H9 (cell line): Measurements from ENCODE around the gene KRTAP5-6. TPM values are rescaled to one million over a fixed set of nuclear protein-coding genes. Genes with fewer than 3 reads are reported as not detected.

Experiments
- DNase-seq: peaks from one replicate; pipeline ENCODE4 v3.0.0-alpha.2; 2017
- H2AFZ ChIP-seq: one replicate; pipeline ENCODE4 v1.6.1; 2013; ENCODE audit warnings: mild to moderate bottlenecking, low read length, control low read depth, moderate library complexity
- H2AK5ac ChIP-seq: 2 replicates; pipeline ENCODE4 v1.6.1; 2013; ENCODE audit warnings: low read length, control low read depth, mixed read lengths; ENCODE audit not compliant: insufficient read length
- H2BK120ac ChIP-seq: one replicate; pipeline ENCODE4 v1.6.1; 2013; ENCODE audit warnings: low read depth, mild to moderate bottlenecking, low read length, control low read depth, inconsistent platforms; ENCODE audit not compliant: poor library complexity, severe bottlenecking
- H2BK12ac ChIP-seq: 2 replicates; pipeline ENCODE4 v1.6.1; 2013; ENCODE audit warnings: low read length, control low read depth, mixed read lengths, low read depth; ENCODE audit not compliant: insufficient read length
- H2BK15ac ChIP-seq: 2 replicates; pipeline ENCODE4 v1.6.1; 2013; ENCODE audit warnings: low read depth, low read length, control low read depth
- H2BK20ac ChIP-seq: one replicate; pipeline ENCODE4 v1.6.1; 2013; ENCODE audit warnings: low read depth, mild to moderate bottlenecking, low read length, control low read depth, inconsistent platforms; ENCODE audit not compliant: poor library complexity, severe bottlenecking
- H2BK5ac ChIP-seq: 2 replicates; pipeline ENCODE4 v1.6.1; 2013; ENCODE audit warnings: low read length, control low read depth, mixed read lengths; ENCODE audit not compliant: insufficient read length
- H3K14ac ChIP-seq: 2 replicates; pipeline ENCODE4 v1.6.1; 2013; ENCODE audit warnings: low read length, control low read depth; ENCODE audit not compliant: insufficient read depth
- H3K18ac ChIP-seq: 2 replicates; pipeline ENCODE4 v1.6.1; 2013; ENCODE audit warnings: low read depth, mild to moderate bottlenecking, mixed read lengths, low read length, control low read depth; ENCODE audit not compliant: insufficient read length
- H3K23ac ChIP-seq: 2 replicates; pipeline ENCODE4 v1.6.1; 2013; ENCODE audit warnings: low read length, control low read depth, mixed read lengths, low read depth; ENCODE audit not compliant: insufficient read length
- H3K23me2 ChIP-seq: 2 replicates; pipeline ENCODE4 v1.6.1; 2013; ENCODE audit warnings: low read depth, mild to moderate bottlenecking, mixed read lengths, low read length, control low read depth; ENCODE audit not compliant: insufficient read length, poor library complexity, severe bottlenecking
- H3K27ac ChIP-seq: 2 replicates; pipeline ENCODE4 v1.5.1; 2013; ENCODE audit warnings: low read length, control low read depth, mixed read lengths, low read depth; ENCODE audit not compliant: insufficient read length
- H3K27me3 ChIP-seq: 2 replicates; pipeline ENCODE4 v1.6.1; 2013; ENCODE audit warnings: low read length, control low read depth, inconsistent platforms; ENCODE audit not compliant: insufficient read depth
- H3K4ac ChIP-seq: 2 replicates; pipeline ENCODE4 v1.6.1; 2013; ENCODE audit warnings: low read depth, mild to moderate bottlenecking, control low read depth, inconsistent platforms, low read length, moderate library complexity
- H3K4me1 ChIP-seq: 2 replicates; pipeline ENCODE4 v1.6.1; 2013; ENCODE audit warnings: low read length, control low read depth, inconsistent platforms; ENCODE audit not compliant: insufficient read depth
- H3K4me2 ChIP-seq: 2 replicates; pipeline ENCODE4 v1.6.1; 2013; ENCODE audit warnings: low read length, control low read depth, mixed read lengths; ENCODE audit not compliant: insufficient read length, insufficient read depth
- H3K56ac ChIP-seq: 2 replicates; pipeline ENCODE4 v1.6.1; 2013; ENCODE audit warnings: low read depth, mild to moderate bottlenecking, mixed read lengths, low read length, control low read depth; ENCODE audit not compliant: insufficient read length
- H3K79me1 ChIP-seq: 2 replicates; pipeline ENCODE4 v1.6.1; 2013; ENCODE audit warnings: low read depth, mild to moderate bottlenecking, moderate library complexity, low read length, control low read depth, inconsistent platforms; ENCODE audit not compliant: insufficient read depth, poor library complexity, severe bottlenecking
- H3K79me2 ChIP-seq: 2 replicates; pipeline ENCODE4 v1.6.1; 2013; ENCODE audit warnings: low read length, control low read depth, inconsistent platforms; ENCODE audit not compliant: insufficient read depth
- H3K9ac ChIP-seq: 2 replicates; pipeline ENCODE4 v1.6.1; 2013; ENCODE audit warnings: low read length, control low read depth, mixed read lengths; ENCODE audit not compliant: insufficient read length; ENCODE audit errors: extremely low read depth
- H3K9me3 ChIP-seq: one replicate; pipeline ENCODE4 v1.6.1; 2013; ENCODE audit warnings: low read depth, low read length, inconsistent platforms; ENCODE audit not compliant: control insufficient read depth
- H3T11ph ChIP-seq: one replicate; pipeline ENCODE4 v1.6.1; 2013; ENCODE audit warnings: mild to moderate bottlenecking, low read length, control low read depth, inconsistent platforms
- H4K20me1 ChIP-seq: one replicate; pipeline ENCODE4 v1.6.1; 2013; ENCODE audit not compliant: control insufficient read depth, insufficient read length, insufficient read depth
- H4K5ac ChIP-seq: 2 replicates; pipeline ENCODE4 v1.6.1; 2013; ENCODE audit warnings: low read depth, mild to moderate bottlenecking, mixed read lengths, low read length, control low read depth; ENCODE audit not compliant: insufficient read length
- H4K8ac ChIP-seq: replicated peaks from 2 replicates; pipeline ENCODE4 v1.6.1; 2013; ENCODE audit warnings: low read length, control low read depth, mixed read lengths, low read depth; ENCODE audit not compliant: insufficient read length
- H4K91ac ChIP-seq: 2 replicates; pipeline ENCODE4 v1.6.1; 2013; ENCODE audit warnings: low read depth, mild to moderate bottlenecking, moderate library complexity, mixed read lengths, low read length, control low read depth; ENCODE audit not compliant: insufficient read length
- H3K27ac Mint-ChIP-seq, 3 experiments: 2 replicates in 2 of 3; 3 replicates in 1 of 3; pipeline ENCODE4 v1.8.0; 2020 to 2021; ENCODE audit warnings: mixed read lengths in 3 of 3, mild to moderate bottlenecking in 1 of 3, moderate library complexity in 1 of 3
- H3K27me3 Mint-ChIP-seq: 2 replicates; pipeline ENCODE4 v1.8.0; 2021; ENCODE audit warnings: low read depth, mild to moderate bottlenecking, moderate library complexity, mixed read lengths
- H3K36me3 Mint-ChIP-seq, 3 experiments: 2 replicates in 2 of 3; 3 replicates in 1 of 3; pipeline ENCODE4 v1.8.0; 2020 to 2021; ENCODE audit warnings: low read depth in 3 of 3, mixed read lengths in 3 of 3; ENCODE audit not compliant: insufficient read depth in 1 of 3
- H3K4me1 Mint-ChIP-seq, 2 experiments: 2 replicates each; pipeline ENCODE4 v1.8.0; 2020; ENCODE audit warnings: mixed read lengths in 2 of 2
- H3K4me3 Mint-ChIP-seq, 2 experiments: 2 replicates in 1 of 2; 3 replicates in 1 of 2; pipeline ENCODE4 v1.8.0; 2020 to 2021; ENCODE audit warnings: mild to moderate bottlenecking in 2 of 2, mixed read lengths in 2 of 2, moderate library complexity in 1 of 2
- H3K9me3 Mint-ChIP-seq, 2 experiments: 2 replicates in 1 of 2; 3 replicates in 1 of 2; pipeline ENCODE4 v1.8.0; 2020; ENCODE audit warnings: mild to moderate bottlenecking in 2 of 2, mixed read lengths in 2 of 2, moderate library complexity in 1 of 2
- WGBS: extraction: QIAGEN DNeasy Blood & Tissue Kit; methylation state at CpG from one replicate; pipeline ENCODE4 v1.1.7; 2013; ENCODE audit warnings: missing lambda C conversion rate, low lambda C conversion rate, mixed read lengths; ENCODE audit not compliant: insufficient read length; ENCODE audit errors: extremely low coverage; 5-methylcytosine and 5-hydroxymethylcytosine counted together
- total RNA-seq: library from RNA; stranded (reverse); gene quantifications from 2 replicates; pipeline ENCODE4 v1.2.1, GENCODE V29; 2021
- TF ChIP-seq, protein P1 (sequence below): fragments of 200-600 bp; sonication (generic); conservative IDR thresholded peaks from 3 replicates; pipeline ENCODE4 v1.8.0; 2021; ENCODE audit warnings: antibody characterized with exemption, mild to moderate bottlenecking

KRTAP5-6 gene
- total RNA-seq, 1 experiment from 2014 or later, result not detected

DNA sequence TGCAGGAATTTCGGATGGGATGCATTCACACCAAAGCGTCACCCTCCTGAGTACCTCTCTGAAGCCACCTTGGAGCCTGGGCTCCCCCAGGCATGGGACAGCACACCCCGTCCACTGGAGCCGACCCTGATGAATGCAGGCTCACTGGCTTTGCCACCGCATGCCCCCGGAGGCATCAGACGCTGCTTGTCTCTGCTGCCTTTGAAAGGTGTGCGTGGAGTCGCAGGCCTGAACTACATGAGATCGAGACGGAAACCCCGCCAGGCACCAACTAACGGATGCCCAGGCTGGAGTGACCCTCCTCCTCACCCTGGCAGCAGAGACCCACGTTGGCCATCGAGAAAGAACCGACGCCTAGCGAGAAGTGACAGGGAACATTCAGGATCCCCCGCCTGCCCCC lies 45.0 kb upstream of the KRTAP5-6 start:
- Histone ChIP-seq H3T11ph (no peak overlapping the region), H3K23me2 (no peaks in the 10 kb centered on the region), H2AK5ac (no peak overlapping the region), H3K79me1 (no peaks in the 10 kb centered on the region), H3K9me3 (no peaks in the 10 kb centered on the region), H3K18ac (no peak overlapping the region), H3K27ac (no peak overlapping the region), H3K56ac (no peak overlapping the region), H2BK120ac (no peak overlapping the region), H4K8ac (no peak overlapping the region), H3K9ac (no peak overlapping the region), H2BK12ac (no peak overlapping the region), H4K5ac (no peak overlapping the region), H2BK15ac (no peak overlapping the region), H2BK5ac (no peak overlapping the region), H4K91ac (no peak overlapping the region), H3K27me3 (no peaks in the 10 kb centered on the region; the same call in 1 of the 2 replicates), H2AFZ (no peak overlapping the region), H3K14ac (no peak overlapping the region), H4K20me1 (no peaks in the 10 kb centered on the region), H2BK20ac (no peak overlapping the region), H3K79me2 (no peaks in the 10 kb centered on the region), H3K4me1 (no peaks in the 10 kb centered on the region), H3K4ac (no peak overlapping the region), H3K4me2 (no peak overlapping the region), H3K23ac (no peak overlapping the region)
- peaks cover 0 to 4% of the 10 kb centered on the region in 2 experiments; a peak in 1 of 5 replicates for H3K9me3 Mint-ChIP-seq
- H3K36me3 Mint-ChIP-seq, result no peaks in the 10 kb centered on the region
- WGBS, result no CpG with 5 or more reads among the region's 19 CpGs
- H3K4me1 Mint-ChIP-seq, result peaks cover 4 to 9% of the 10 kb centered on the region in 2 experiments; a peak in 3 of 4 replicates
- H3K4me3 Mint-ChIP-seq, result no peak overlapping the region
- peaks cover 45% of the 10 kb centered on the region for H3K27me3 Mint-ChIP-seq
- H3K27ac Mint-ChIP-seq, result no peak overlapping the region
- TF ChIP-seq, protein P1, sequence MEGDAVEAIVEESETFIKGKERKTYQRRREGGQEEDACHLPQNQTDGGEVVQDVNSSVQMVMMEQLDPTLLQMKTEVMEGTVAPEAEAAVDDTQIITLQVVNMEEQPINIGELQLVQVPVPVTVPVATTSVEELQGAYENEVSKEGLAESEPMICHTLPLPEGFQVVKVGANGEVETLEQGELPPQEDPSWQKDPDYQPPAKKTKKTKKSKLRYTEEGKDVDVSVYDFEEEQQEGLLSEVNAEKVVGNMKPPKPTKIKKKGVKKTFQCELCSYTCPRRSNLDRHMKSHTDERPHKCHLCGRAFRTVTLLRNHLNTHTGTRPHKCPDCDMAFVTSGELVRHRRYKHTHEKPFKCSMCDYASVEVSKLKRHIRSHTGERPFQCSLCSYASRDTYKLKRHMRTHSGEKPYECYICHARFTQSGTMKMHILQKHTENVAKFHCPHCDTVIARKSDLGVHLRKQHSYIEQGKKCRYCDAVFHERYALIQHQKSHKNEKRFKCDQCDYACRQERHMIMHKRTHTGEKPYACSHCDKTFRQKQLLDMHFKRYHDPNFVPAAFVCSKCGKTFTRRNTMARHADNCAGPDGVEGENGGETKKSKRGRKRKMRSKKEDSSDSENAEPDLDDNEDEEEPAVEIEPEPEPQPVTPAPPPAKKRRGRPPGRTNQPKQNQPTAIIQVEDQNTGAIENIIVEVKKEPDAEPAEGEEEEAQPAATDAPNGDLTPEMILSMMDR, result no peak
- DNase-seq, result no peak
